Activated T-cell treated with anti-CD3 and anti-CD28 coated beads, Interleukin-2, amount 50 U/mL, for 1 hour (primary cell): Measurements from ENCODE around the gene NAA50.

ENCODE experiments used
- DNase-seq: peaks from one replicate; pipeline ENCODE4 v3.0.0-alpha.2; 2020

Gene NAA50

GRCh38 chr3:113745756-113746547 is at the start of gene NAA50:
TSS of gene NAA50 (minus strand) at chr3:113746249. CDS start at chr3:113745949, 300 bp downstream.
- peak; percentile 96 for DNase-seq

GRCh38 chr3:113795693-113796092 is 49.6 kb upstream of the NAA50 start:
- no peak for DNase-seq

GRCh38 chr3:113794526-113794925 is 48.5 kb upstream of the NAA50 start:
- DNase-seq, result no peak

DNA sequence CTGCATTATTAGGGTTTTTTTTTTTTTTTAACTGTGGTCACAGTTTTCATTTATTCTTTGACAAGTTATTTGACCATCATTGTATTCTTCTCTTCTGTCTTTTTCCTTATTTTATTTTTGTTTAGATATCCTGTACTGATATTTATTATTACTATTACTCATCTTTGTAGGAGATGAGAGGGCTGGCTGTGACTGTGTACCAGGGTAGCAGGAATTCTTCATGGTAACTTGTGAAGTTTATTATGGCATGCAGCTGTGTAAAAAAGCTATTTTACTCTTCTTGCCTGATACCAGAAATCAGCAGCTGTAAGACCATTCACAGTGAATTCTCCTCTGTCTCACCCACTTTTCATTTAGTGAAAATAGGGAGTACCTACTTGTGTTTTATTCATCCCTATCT is 45.3 kb upstream of the NAA50 start:
- DNase-seq, result no peak

- DNase-seq, result no peak
Measured at GRCh38 chr3:113783980-113784379, 37.9 kb upstream of the NAA50 start.

GRCh38 chr3:113783463-113783862 is 37.4 kb upstream of the NAA50 start:
- no peak for DNase-seq

DNA sequence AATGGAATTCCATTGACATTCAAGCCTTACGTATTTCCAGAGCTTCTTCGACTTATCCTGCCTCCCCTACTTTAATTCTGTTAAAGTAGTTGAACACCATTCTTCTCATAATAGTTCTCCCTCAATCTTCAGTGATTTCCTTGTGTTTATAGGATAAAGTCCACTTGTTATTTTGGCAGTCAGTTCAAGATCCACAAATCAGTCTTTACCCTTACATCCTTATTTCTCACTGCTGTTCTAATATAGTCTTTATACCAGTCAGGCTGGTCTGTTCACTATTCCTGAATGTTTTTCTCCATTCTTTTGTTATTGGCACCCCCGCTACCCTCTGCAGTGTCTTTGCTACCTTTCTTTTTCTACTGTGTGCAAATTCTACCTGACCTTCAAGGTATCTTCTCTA is 30.5 kb upstream of the NAA50 start:
- DNase-seq, result no peak

DNA sequence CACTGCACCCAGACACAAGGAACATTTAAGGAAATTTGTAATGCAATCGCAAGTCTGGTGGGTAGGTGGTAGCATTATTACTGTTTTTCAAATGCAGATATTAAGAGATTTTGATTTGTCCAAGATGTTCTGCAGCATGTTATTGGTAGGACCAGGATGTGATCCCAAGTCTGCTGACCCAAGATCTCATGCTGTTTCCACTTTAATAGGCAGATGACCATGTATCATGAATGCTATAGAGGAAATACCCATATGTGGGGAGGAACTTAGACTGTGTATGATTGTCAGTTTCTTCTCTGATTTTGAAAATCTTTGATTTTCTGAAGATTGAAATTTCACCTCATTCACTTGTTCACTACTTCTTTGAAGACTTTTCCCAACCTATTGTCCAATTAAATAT is 29.5 kb upstream of the NAA50 start:
- DNase-seq, result no peak

DNA sequence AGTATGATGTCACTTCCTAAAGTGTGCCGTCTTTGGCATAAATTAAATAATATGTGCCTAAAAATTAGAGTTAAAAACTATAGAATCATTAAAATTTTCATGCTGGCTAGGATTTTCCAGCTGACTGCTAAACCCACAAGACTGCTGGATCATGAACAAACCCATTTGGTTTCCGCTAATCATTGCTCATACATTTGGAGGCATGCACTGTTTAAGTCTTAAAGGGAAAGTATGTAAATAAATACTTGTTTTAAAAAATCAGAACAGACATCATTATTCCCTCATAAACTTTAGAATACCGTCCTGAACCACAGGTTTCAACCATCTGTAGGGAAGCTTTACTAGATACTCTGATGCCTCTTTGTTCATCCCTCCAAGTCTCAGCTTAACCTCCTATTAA is 27.3 kb upstream of the NAA50 start:
- DNase-seq, result no peak

DNA sequence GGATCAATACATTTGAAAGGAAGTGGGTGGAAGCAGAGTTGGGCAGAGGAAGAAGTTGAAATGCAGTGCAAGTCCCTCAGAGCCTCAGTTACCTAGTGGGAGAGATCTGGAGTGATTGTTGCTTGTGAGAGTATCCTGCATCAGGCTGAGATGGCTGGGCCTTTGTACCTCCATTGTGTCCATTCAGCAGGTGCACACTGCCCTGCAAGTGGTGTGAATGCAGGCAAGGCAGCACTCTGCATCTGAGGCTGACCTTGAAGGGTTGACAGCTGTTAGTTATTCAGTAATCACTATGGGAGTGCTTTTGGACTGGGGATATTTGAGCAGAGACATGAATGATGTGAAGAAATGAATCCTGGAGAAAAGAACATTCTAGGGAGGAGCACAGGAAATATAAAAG is 25.9 kb upstream of the NAA50 start:
- DNase-seq, result no peak

DNA sequence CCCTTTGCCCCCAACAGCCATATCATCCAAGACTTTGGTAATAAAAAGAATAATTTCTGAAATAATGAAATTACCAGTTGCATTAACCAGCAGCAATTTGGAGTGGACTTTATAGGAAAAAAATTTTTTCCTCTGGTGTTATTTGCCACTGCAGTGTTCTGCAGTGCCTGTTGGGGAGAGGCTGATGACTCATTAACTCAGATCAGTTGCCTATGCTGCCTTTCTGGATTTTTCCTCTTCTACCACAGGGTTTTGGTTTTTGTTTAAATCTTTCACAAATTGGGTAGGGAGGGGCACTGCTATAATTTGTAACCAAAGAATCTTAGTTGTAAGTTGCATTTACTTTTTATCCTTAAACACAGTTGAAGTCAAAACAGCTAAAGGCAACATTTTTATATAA is 23.5 kb upstream of the NAA50 start:
- DNase-seq, result no peak

DNA sequence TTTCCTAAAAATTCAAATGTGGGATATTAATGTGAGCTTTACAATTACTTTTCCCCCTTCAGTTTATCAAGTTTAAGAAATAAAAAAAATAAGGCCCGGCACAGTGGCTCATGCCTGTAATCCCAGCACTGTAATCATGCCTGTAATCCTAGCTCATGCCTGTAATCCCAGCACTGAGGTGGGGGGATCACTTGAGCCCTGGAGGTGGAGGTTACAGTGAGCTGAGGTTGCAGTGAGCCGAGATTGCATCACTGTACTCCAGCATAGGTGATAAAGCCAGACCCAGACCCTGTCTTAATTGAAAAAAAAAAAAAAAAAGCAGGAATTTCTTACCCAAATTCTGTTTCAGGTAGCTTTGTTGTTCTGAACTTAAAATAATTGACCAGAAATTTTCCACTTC is 18.6 kb upstream of the NAA50 start:
- DNase-seq, result no peak

GRCh38 chr3:113758389-113759024 is 12.5 kb upstream of the NAA50 start:
- DNase-seq, result no peak

- no peak for DNase-seq
Measured at GRCh38 chr3:113754494-113755159, 8.6 kb upstream of the NAA50 start.

DNA sequence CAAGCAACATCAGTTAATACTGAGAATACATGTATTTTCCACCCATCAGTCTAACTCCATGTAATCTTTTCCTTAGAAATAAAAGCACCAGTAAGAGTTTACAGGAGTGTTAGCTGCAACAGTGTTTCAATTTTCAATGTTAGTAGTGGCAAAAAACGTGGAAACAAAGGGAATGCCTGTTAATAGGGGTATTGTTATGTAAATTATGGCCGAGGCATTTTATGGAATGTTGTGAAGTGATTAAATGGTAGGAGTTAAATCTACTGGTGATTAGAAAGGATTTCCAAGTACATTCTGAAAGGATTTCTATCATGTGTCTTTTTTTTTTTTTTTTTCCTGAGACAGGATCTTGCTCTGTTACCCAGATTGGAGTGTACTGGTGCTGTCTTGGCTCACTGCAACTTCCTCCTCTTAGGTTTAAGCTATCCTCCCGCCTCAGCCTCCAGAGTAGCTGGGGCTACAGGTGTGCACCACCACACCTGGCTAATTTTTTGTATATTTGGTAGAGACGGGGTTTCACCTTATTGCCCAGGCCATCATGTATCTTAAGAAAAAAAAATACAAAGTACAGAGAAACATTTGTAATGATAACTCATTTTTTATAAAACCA is 7.4 kb upstream of the NAA50 start:
- DNase-seq, result no peak

- no peak for DNase-seq
Measured at GRCh38 chr3:113751141-113751540, 5.1 kb upstream of the NAA50 start.

GRCh38 chr3:113747283-113748046 is 1.4 kb upstream of the NAA50 start:
- DNase-seq, result no peak

GRCh38 chr3:113746548-113747282 is 666 bp upstream of the NAA50 start, which contains the start of gene ATP6V1A:
TSS of gene ATP6V1A (plus strand) at chr3:113747035. CDS start at chr3:113778754, 31,719 bp downstream.
- peak; percentile 76 for DNase-seq

- peak; percentile 71 for DNase-seq
Measured at GRCh38 chr3:113744941-113745755, 901 bp downstream of the NAA50 start.

- no peak for DNase-seq
Measured at GRCh38 chr3:113743006-113743630, 2.9 kb downstream of the NAA50 start.

GRCh38 chr3:113741620-113742019 is 4.4 kb downstream of the NAA50 start:
- DNase-seq, result no peak
